Limb (tissue), 2 donors: ENCODE data around the gene SLF2.
A peak's percentile ranks its signal among the peaks of the same experiment; 100 is the strongest.
"Not testable (repeated sequence)": the region's sequence is repeated elsewhere in the genome, so short reads cannot be mapped to it uniquely, and the experiment has no call there.

Experiments
- DNase-seq, 2 donors: peaks; one replicate each; pipeline ENCODE4 v3.0.0-alpha.2; 2016; ENCODE audit errors: extremely low spot score in 2 of 2

SLF2 gene

GRCh38 chr10:100960251-100960650 is 47.5 kb downstream of the SLF2 start:
- no peak for DNase-seq

- DNase-seq = no peak
Measured at GRCh38 chr10:100962351-100963080, 49.8 kb downstream of the SLF2 start.

GRCh38 chr10:100963826-100964225 is 51.1 kb downstream of the SLF2 start:
- no peak for DNase-seq

DNA sequence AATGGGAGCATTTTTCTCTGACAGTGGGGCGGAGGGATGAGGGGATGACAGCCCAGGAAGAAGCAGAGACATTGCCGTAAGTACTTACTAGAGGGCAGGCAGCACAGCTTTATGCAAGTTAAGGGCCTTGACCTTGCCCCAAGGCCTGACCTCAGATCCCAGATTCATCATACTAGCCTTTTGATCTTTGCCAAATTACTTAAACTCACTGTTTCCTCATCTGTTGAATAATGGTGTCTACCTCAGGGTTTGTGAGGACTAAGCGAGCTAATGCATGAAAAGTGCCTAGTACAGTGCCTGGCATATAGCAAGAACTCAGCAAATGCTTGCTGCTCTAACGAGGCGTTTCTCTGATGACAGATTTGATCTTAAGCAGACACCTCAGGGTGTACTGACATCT is 53.1 kb downstream of the SLF2 start:
- DNase-seq = no peak

GRCh38 chr10:100966887-100967286 is 54.1 kb downstream of the SLF2 start:
- no peak for DNase-seq

DNA sequence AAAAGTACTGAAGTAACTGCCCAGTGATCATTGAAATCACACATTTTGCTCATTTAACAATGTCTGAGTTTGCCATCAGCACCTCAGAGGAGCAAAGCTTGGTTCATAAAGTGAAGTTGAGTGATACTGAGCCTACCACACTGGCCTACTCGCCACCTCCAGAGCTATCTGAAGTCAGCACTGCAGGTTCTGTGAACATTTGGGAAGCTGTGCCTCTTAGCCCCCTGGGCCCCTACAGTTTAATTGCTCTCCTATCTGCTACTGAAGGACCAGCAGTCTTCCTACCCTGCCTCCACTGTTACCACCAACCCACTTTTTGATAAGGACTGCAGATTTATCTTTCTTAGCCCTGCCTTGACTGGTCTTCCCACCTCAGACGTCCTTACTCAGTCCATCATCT is 54.6 kb downstream of the SLF2 start:
- DNase-seq = no peak

DNA sequence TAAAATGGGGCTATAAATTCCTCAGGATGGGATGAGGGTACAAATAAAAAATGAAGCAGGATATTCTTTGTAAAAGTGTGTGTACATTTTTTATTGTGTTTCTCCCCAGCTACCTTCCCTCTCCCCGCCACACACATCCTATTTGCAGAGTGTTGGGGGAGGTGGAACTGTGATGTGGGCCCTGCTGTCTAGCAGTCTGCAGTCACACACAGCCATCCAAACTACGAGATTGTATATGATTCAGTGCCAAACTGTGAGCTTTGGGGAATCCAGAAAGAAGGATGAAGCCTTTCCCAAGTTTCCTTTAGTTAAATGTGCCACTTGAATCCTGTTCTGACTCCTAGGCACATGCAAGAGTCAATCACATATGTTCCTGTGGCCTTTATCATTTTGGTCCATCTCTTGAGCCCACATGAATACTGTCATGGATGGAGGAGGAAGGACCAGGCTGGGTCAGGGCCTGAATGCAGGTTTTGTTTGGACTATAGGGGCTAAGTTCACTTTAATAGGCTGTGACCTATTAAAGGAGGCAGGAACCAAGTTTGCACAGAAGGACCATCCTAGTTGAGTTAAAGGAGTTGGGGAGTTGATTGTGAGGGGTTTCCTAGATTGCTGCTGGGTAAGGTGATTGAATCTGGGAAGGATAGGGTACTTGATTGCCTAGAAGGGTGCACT is 55.4 kb downstream of the SLF2 start:
- no peak for DNase-seq

- DNase-seq = no peak
Measured at GRCh38 chr10:100968863-100969186, 56.1 kb downstream of the SLF2 start.

- peak; percentile 36 to 86 for DNase-seq
Measured at GRCh38 chr10:100969187-100970075, 56.7 kb downstream of the SLF2 start, which contains the start of gene SEMA4G. TSS of gene SEMA4G (plus strand) at chr10:100969504. CDS start at chr10:100972913, 3,409 bp downstream.

DNA sequence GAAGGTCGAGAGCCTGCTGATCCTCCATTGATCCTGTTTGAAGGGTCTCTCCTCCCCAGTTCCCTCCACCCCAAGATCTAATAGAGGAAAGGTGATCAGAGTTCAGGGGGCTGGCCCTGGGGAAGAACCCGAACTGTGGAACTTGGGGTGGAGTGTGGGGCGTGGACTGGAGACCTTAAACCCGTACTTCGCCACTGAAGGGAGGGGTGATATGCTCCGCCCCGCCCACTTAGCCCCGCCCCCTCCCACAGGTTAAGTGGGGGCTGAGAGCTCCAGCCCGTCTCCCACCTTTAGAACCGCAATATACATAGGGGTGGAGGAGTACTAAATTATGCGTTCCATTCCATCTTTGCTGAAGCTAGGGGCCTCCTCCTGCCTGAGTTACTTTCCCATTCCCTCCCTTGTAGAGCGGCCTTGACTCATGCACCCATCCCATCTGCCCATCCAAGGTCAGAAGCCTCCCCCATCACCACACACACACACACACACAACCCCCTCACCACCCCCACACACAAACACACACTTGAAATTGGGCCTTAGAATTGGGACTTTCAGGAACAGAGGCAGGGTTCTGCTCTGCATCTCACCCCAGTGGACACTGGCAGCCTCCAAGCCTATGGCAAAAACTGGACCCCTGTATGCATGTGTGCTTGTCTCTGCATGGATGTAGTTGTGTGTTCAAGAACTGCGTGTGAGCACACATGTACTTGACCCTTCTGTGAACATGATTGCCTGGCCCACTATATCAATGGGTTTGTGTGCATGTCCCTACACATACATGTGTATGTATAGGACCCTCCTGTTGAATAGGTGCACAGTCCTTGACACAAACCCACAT is 57.5 kb downstream of the SLF2 start:
- DNase-seq = no peak

DNA sequence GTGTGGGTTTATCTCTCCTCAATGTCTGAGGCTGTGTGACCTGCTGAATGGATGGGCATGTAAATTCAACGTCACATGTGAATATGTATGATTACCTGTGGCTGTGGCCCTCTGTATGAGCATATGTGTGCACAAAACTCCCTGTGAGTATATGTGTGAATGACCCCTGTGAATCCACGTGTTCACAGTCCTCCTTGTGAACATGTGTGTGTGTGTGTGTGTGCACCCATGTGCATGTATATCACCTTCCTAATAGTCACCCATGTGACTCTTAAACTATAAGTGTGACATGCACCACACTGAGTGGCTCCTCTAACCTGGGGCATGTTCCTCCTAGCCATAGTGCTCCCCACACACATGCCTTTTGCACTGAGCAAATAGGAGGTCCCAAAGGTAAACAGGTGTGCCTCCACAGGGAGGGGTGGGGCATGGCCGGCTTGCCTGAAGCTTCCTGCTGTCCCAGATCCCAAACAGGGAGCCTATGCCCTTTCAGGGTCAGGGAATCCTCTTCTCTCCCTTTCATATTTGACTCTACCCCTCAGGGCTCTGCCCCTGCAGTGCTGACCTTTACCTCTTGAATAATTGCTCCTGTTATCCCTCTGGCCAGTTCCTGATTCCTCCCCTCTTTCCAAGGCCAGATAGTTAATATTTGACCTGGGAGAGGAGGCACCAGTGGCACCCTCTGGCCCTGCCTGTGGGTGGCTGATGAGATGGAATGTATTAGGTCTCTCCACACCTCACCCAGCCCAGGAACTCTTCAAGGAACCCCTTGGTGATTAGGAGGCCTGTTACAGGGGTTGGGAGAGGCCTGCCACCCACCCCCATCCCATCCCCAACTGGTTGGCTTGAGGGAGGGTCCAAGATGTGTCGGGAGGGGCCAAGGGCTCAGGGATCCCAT is 58.4 kb downstream of the SLF2 start:
- DNase-seq = no peak

GRCh38 chr10:100972115-100972903 is 59.5 kb downstream of the SLF2 start:
- no peak for DNase-seq

DNA sequence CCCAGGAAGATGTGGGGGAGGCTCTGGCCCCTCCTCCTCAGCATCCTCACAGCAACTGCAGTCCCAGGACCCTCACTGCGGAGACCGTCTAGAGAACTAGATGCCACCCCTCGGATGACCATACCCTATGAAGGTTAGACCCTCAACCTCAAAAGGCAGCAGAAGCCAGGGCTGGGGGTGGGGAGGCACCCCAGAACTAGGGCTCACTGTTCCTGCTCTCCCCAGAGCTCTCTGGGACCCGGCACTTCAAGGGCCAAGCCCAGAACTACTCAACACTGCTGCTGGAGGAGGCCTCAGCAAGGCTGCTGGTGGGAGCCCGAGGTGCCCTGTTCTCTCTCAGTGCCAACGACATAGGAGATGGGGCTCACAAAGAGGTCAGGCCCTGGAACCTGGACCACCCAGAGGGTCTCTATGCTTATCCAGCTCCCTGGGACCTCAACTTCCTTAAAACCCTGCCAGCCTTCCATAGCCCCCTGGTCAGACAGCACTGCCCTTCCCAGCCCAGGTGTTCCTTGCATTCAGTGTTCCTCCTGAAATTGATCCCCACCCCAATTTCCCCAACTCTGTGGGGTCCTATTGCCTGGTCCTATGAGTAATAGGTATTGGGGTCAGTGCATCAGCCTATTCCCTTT is 60.3 kb downstream of the SLF2 start:
- no peak for DNase-seq

DNA sequence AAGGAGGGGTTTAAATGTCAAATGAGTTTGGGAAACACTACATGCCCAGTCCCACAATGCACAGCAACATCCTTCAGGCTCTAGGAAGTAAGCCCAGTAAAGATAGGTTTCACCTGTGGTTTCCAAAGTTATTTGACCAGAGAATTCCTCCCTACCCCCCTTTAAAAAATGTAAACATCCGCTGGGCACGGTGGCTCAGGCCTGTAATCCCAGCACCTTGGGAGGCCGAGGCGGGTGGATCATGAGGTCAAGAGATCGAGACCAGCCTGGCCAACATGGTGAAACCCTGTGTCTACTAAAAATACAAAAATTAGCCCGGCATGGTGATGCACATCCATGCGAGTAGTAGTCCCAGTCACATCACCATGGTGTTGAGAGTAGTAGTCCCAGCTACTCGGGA is 62.6 kb downstream of the SLF2 start:
- DNase-seq = not testable (repeated sequence)

DNA sequence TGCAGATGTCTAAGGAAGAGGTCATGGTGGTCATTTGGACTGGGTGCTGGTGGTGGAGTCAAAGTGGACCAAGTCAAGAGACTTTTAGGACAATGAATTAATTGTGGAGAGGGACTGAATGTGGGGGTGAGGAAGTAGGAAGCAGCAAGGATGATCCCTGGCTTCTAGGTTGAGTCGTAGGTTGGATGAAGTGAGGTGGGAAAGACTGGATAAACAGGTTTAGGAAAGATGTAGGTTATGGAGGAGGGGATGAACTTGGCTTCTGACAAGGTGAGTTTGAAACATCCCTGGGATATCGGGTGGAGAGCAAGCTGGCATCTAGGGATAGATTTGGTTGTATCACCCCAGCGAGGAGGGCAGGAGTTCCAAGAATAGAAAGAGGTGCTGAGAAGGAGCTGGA is 64.1 kb downstream of the SLF2 start:
- no peak for DNase-seq

DNA sequence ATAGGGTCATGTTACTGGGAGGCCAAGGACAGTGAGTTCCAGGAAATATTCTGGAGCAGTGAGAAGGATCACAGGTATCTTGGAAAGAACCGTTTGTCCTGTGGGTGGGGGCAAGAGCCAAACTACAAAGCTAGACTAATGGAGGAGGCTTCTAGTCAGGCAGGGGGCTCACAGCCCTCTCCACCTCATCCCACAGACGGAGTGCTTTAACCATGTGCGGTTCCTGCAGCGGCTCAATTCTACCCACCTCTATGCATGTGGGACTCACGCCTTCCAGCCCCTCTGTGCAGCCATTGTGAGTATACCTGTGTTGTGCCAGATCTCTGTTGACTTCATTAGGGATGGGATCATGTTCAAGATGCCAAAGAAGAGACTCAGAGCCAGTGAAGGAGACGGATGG is 64.7 kb downstream of the SLF2 start:
- DNase-seq = no peak

DNA sequence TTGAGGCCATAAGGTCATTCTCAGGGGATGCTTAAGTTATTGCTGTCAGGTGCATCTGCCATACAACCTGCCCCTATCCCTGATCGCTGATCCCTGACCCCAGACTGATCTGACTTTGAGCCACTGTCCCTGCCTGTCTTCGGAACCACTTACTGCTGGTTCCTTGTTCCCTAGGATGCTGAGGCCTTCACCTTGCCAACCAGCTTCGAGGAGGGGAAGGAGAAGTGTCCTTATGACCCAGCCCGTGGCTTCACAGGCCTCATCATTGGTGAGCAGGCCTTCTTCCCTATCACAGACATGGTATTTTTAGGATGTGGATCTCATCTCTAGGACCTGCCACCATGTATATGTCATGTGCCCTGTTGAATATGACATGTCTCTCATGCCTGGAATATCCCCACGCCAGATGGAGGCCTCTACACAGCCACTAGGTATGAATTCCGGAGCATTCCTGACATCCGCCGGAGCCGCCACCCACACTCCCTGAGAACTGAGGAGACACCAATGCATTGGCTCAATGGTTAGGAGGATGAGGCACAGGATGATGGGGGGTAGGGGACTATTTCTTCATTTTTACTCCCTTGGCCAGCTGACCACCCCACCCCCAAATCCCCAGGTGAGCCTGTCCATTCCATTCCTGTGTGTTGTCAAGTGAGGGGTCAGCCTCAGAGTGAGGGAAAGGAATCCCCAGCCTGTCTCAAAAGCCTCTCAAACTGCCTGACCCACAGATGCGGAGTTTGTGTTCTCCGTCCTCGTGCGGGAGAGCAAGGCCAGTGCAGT is 65.5 kb downstream of the SLF2 start:
- no peak for DNase-seq

DNA sequence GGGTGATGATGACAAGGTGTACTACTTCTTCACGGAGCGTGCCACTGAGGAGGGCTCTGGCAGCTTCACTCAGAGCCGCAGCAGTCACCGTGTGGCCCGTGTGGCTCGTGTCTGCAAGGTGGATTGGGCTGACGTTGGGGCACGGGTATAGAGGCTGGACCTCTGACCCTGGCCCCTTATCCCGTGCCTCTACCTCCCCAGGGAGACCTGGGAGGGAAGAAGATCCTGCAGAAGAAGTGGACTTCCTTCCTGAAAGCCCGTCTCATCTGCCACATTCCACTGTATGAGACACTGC is 66.1 kb downstream of the SLF2 start:
- DNase-seq = no peak
